K562 (cell line): ENCODE results near the gene MAMDC2. TPM values are rescaled to one million over a fixed set of nuclear protein-coding genes. Genes with fewer than 3 reads are reported as not detected.

Source experiments
- GATAD2B ChIP-seq: fragments of 450-650 bp; IDR thresholded peaks from 2 replicates; pipeline ENCODE4 v1.6.1; 2017; ENCODE audit warnings: mild to moderate bottlenecking, borderline replicate concordance
- HBP1 ChIP-seq: fragments of 450-650 bp; formaldehyde crosslinking; IDR thresholded peaks from 2 replicates; pipeline ENCODE4 v1.4.0; 2022; ENCODE audit warnings: missing genetic modification characterization
- HDAC2 ChIP-seq: fragments of 450-650 bp; IDR thresholded peaks from 2 replicates; pipeline ENCODE4 v1.6.1; 2016; ENCODE audit warnings: mild to moderate bottlenecking
- MTA2 ChIP-seq: fragments of 450-650 bp; IDR thresholded peaks from 2 replicates; pipeline ENCODE4 v1.6.1; 2016; ENCODE audit warnings: low read depth
- MXI1 ChIP-seq: IDR thresholded peaks from 2 replicates; pipeline ENCODE4 v1.6.1; 2011; ENCODE audit warnings: low read depth, mild to moderate bottlenecking, improper control_type of control experiment, low read length
- NCOA1 ChIP-seq: fragments of 450-650 bp; IDR thresholded peaks from 2 replicates; pipeline ENCODE4 v1.6.1; 2016; ENCODE audit warnings: low read depth
- PHB2 ChIP-seq: fragments of 450-650 bp; IDR thresholded peaks from 2 replicates; pipeline ENCODE4 v1.6.1; 2017; ENCODE audit warnings: low read depth
- PKNOX1 ChIP-seq: fragments of 450-650 bp; IDR thresholded peaks from 2 replicates; pipeline ENCODE4 v1.6.1; 2016
- RBM25 ChIP-seq: fragments of 200-400 bp; formaldehyde crosslinking; IDR thresholded peaks from 2 replicates; pipeline ENCODE4 v1.6.1; 2018; ENCODE audit warnings: low read length, low read depth, moderate library complexity; ENCODE audit not compliant: severe bottlenecking
- STAT5A ChIP-seq: IDR thresholded peaks from 2 replicates; pipeline ENCODE4 v1.6.1; 2012; ENCODE audit warnings: low read length, inconsistent platforms, borderline replicate concordance
- ZBTB43 ChIP-seq: sonication (generic); formaldehyde crosslinking; IDR thresholded peaks from 2 replicates; pipeline ENCODE4 v1.8.0; 2023; ENCODE audit warnings: mild to moderate bottlenecking, missing genetic modification reagents
- ZNF134 ChIP-seq: fragments of 250-450 bp; sonication (Bioruptor Pico); conservative IDR thresholded peaks from 2 replicates; pipeline ENCODE4 v1.4.0; 2020
- ZNF224 ChIP-seq: sonication (generic); formaldehyde crosslinking; IDR thresholded peaks from 2 replicates; pipeline ENCODE4 v1.8.0; 2022; ENCODE audit warnings: mild to moderate bottlenecking, missing genetic modification reagents
- ZNF311 ChIP-seq: fragments of 250-450 bp; sonication (Bioruptor Pico); IDR thresholded peaks from 2 replicates; pipeline ENCODE4 v1.4.0; 2020; ENCODE audit warnings: mild to moderate bottlenecking, moderate library complexity
- ZNF778 ChIP-seq: fragments of 450-650 bp; formaldehyde crosslinking; IDR thresholded peaks from 2 replicates; pipeline ENCODE4 v1.4.0; 2020; ENCODE audit warnings: mild to moderate bottlenecking, moderate library complexity
- polyA plus RNA-seq, 8 experiments: library from polyadenylated mRNA; depleted of rRNA in 4 of 8; stranded (reverse) in 5 of 8; unstranded in 3 of 8; fragments of >200 nt; fragmentation: Nextera tagmentation in 2 of 8; fragmentation: Illumina TruSeq in 1 of 8; extraction: Ambion mirVana in 2 of 8; extraction: Trizol in 1 of 8; gene quantifications; 2 replicates each; pipeline versions ENCODE4 v1.2.1 to v1.2.3, GENCODE V29; 2011 to 2014; ENCODE audit warnings: inconsistent platforms in 1 of 8, missing spikeins in 1 of 8
- total RNA-seq, 7 experiments: library from RNA; depleted of rRNA in 6 of 7; stranded (reverse); fragments of >200 nt in 6 of 7; fragmentation: Illumina TruSeq in 2 of 7; extraction: Trizol in 2 of 7; gene quantifications; 2 replicates each; pipeline versions ENCODE4 v1.2.1 to v1.2.3, GENCODE V29; 2011 to 2021; ENCODE audit warnings: low replicate concordance in 1 of 7
- TF ChIP-seq, protein P1 (sequence below), 2 experiments: fragments of 450-650 bp in 1 of 2; sonication (generic) in 1 of 2; formaldehyde crosslinking in 1 of 2; IDR thresholded peaks; 2 replicates each; pipeline versions ENCODE4 v1.7.1 to v1.9.0; 2016 to 2022; ENCODE audit warnings: inconsistent platforms in 1 of 2, mild to moderate bottlenecking in 1 of 2, missing genetic modification reagents in 1 of 2

MAMDC2 gene
- total and polyA plus RNA-seq, 9 of the 15 experiments (the other 6 are each of a cell fraction or from before 2014, with no cell fraction given), result 0.01 to 0.03 TPM; not detected in 7

GRCh38 chr9:70258692-70259511 is 215.3 kb downstream of the MAMDC2 start, which contains the start of gene SMC5 (continued):
- TF ChIP-seq HBP1 (CRISPR knock-in tag) (no peak), PHB2 (no peak), ZBTB43 (CRISPR knock-in tag) (no peak), STAT5A (no peak), ZNF224 (CRISPR knock-in tag) (no peak), ZNF311 (CRISPR knock-in tag) (no peak), PKNOX1 (no peak), NCOA1 (no peak), ZNF134 (CRISPR knock-in tag) (no peak), GATAD2B (no peak), HDAC2 (peak; percentile 64; the same call in 1 of the 2 replicates), RBM25 (peak; percentile 87), MTA2 (no peak), ZNF778 (CRISPR knock-in tag) (no peak), MXI1 (no peak)
- TF ChIP-seq, protein P1, sequence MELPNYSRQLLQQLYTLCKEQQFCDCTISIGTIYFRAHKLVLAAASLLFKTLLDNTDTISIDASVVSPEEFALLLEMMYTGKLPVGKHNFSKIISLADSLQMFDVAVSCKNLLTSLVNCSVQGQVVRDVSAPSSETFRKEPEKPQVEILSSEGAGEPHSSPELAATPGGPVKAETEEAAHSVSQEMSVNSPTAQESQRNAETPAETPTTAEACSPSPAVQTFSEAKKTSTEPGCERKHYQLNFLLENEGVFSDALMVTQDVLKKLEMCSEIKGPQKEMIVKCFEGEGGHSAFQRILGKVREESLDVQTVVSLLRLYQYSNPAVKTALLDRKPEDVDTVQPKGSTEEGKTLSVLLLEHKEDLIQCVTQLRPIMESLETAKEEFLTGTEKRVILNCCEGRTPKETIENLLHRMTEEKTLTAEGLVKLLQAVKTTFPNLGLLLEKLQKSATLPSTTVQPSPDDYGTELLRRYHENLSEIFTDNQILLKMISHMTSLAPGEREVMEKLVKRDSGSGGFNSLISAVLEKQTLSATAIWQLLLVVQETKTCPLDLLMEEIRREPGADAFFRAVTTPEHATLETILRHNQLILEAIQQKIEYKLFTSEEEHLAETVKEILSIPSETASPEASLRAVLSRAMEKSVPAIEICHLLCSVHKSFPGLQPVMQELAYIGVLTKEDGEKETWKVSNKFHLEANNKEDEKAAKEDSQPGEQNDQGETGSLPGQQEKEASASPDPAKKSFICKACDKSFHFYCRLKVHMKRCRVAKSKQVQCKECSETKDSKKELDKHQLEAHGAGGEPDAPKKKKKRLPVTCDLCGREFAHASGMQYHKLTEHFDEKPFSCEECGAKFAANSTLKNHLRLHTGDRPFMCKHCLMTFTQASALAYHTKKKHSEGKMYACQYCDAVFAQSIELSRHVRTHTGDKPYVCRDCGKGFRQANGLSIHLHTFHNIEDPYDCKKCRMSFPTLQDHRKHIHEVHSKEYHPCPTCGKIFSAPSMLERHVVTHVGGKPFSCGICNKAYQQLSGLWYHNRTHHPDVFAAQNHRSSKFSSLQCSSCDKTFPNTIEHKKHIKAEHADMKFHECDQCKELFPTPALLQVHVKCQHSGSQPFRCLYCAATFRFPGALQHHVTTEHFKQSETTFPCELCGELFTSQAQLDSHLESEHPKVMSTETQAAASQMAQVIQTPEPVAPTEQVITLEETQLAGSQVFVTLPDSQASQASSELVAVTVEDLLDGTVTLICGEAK (IDR thresholded peaks at IDR 0.05), result peak; percentile 72
- TF ChIP-seq, protein P1 (CRISPR knock-in tag; IDR thresholded peaks at IDR 0.05), result no peak
